ENCODE data around the gene C5AR2. TPM values are rescaled to one million over a fixed set of nuclear protein-coding genes. Genes with fewer than 3 reads are reported as not detected.
"Not testable (repeated sequence)": the region's sequence is repeated elsewhere in the genome, so short reads cannot be mapped to it uniquely, and the experiment has no call there.

C5AR2 gene
- total RNA-seq, 1 experiment from 2014 or later: 0.22 TPM

DNA sequence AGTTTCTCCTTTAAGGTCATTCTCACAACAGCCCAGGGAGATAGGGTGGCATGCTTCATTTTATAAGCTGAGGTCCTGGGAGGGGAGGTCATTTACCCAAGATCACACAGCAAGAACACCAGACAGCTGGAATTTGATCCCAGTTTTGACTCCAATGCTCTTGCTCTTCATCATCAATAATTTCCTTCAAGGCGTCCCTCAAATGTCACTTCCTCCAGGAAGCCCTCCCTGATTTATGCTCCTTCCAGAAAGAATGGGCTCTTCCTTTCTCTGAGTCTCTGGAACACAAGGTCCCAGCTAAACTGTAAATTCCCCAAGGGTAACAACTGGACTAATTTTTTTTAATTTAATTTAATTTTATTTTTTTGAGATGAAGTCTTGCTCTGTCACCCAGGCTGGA is 12.4 kb downstream of the C5AR2 start (continued):
- no peak for TF ChIP-seq SMAD3 (CRISPR knock-in tag; IDR thresholded peaks at IDR 0.05; ENCODE audit: borderline replicate concordance)

GRCh38 chr19:47346024-47346423 is 14.0 kb downstream of the C5AR2 start:
- H3K4me3 Mint-ChIP-seq; H3K9me3 Mint-ChIP-seq; CTCF ChIA-PET; H3K36me3 Mint-ChIP-seq; POLR2A ChIA-PET; DNase-seq (ENCODE audit: low spot score); H3K27ac Mint-ChIP-seq; ATAC-seq: not testable (repeated sequence)
- Mint-ChIP-seq H3K27me3 (ENCODE audit: low read depth) (peaks cover 19% of the 10 kb centered on the region), H3K4me1 (peaks cover 20% of the 10 kb centered on the region)

DNA sequence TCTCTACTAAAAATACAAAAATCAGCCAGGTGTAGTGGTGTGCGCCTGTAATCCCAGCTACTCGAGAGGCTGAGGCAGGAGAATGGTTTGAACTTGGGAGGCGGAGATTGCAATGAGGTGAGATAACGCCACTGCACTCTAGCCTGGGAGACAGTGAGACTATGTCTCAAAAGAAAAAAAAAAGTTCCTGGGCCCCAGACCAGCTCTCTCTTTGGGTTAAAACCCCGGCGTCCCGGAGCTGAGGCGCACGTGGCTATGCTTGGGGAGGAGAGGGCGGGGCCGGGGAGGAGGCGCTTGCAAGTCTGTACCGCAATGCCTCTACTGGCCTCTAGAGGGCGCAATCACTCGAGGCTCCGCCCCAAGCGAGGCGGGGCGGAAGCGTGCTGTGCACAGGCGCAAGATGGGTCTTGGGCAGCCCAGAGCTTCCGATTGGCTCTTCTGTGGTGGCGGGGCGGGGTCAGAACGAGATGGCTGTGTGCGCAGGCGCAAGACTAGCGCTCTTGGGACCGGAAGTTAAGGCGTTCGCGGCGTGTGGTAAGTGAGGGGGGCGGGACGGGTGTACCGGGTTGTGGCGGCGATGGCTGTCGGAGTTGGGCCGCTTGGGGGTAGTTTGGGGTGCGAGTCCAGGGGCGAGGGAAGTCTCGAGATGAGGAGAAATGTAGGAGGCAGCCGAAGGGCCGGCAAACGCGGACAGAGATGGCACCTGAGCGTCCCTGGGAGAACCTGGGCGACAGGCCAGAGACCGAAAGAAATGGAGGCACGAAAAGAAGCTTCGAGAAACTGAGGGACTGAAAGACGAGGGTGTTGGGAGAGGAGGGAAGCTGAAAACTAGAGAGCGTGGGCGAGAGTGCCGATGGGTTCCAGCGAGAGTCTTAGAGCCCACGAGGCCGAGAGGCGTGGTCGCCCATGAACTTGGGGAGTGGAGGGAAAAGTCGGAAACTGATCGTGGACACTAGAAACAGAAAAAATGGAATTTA is 17.1 kb downstream of the C5AR2 start, which contains the start of gene DHX34:
Gene DHX34, plus strand, starts transcription at position 497 of the 977 bp plus-strand sequence. CDS start 3,716 bp downstream, outside the sequence.
- H3K27me3 Mint-ChIP-seq (ENCODE audit: low read depth): peaks cover 14% of the 10 kb centered on the region
- H3K9me3 Mint-ChIP-seq: 0 out of 2 replicates have a peak, but pooled peaks cover 3% of the 10 kb centered on the region
- peak; percentile 97 for ATAC-seq
- peak within 1 kb of the TSS; percentile 92 for H3K4me3 Mint-ChIP-seq
- H3K4me1 Mint-ChIP-seq: peaks cover 29% of the 10 kb centered on the region
- peak within 1 kb of the TSS; percentile 86 for H3K27ac Mint-ChIP-seq
- POLR2A ChIA-PET: interaction anchor here (0.6 to 1.5 kb wide), 11 partner anchors 11 to 302 kb away, joined by 3 to 8 read pairs (median 4); partner anchors contain the start of genes CCDC9 and ZC3H4
- peak; percentile 99 for DNase-seq (ENCODE audit: low spot score)
- CTCF ChIA-PET: interaction anchor here (0.6 to 3.6 kb wide), 69 partner anchors 8 to 582 kb away, joined by 3 to 61 read pairs (median 5); partner anchors contain the start of genes C5AR1, C5AR2, CCDC9 and EHD2
- peaks cover 34% of the 10 kb centered on the region for H3K36me3 Mint-ChIP-seq
- TF ChIP-seq TEAD1 (CRISPR knock-in tag; IDR thresholded peaks at IDR 0.05) (0 out of 2 replicates have a peak, but pooled peaks have one; percentile 67), USF2 (CRISPR knock-in tag; IDR thresholded peaks at IDR 0.05) (peak; percentile 65), NR3C1 (CRISPR knock-in tag; conservative IDR thresholded peaks at IDR 0.05; ENCODE audit: low read depth) (no peak), FOXP4 (CRISPR knock-in tag; IDR thresholded peaks at IDR 0.05) (peak; percentile 70; the same call in 1 of the 2 replicates), ETV6 (CRISPR knock-in tag; IDR thresholded peaks at IDR 0.05) (0 out of 2 replicates have a peak, but pooled peaks have one; percentile 42), SP1 (CRISPR knock-in tag; conservative IDR thresholded peaks at IDR 0.05) (peak; percentile 98), E2F5 (CRISPR knock-in tag; IDR thresholded peaks at IDR 0.05) (peak; percentile 70; the same call in 1 of the 2 replicates), ZBTB43 (CRISPR knock-in tag; IDR thresholded peaks at IDR 0.05) (0 out of 2 replicates have a peak, but pooled peaks have one; percentile 35), ZNF232 (CRISPR knock-in tag; IDR thresholded peaks at IDR 0.05) (peak; percentile 81), ZNF281 (CRISPR knock-in tag; IDR thresholded peaks at IDR 0.05) (0 out of 2 replicates have a peak, but pooled peaks have one; percentile 15), MAX (CRISPR knock-in tag; IDR thresholded peaks at IDR 0.05) (peak; percentile 96)
- TF ChIP-seq, protein P1, sequence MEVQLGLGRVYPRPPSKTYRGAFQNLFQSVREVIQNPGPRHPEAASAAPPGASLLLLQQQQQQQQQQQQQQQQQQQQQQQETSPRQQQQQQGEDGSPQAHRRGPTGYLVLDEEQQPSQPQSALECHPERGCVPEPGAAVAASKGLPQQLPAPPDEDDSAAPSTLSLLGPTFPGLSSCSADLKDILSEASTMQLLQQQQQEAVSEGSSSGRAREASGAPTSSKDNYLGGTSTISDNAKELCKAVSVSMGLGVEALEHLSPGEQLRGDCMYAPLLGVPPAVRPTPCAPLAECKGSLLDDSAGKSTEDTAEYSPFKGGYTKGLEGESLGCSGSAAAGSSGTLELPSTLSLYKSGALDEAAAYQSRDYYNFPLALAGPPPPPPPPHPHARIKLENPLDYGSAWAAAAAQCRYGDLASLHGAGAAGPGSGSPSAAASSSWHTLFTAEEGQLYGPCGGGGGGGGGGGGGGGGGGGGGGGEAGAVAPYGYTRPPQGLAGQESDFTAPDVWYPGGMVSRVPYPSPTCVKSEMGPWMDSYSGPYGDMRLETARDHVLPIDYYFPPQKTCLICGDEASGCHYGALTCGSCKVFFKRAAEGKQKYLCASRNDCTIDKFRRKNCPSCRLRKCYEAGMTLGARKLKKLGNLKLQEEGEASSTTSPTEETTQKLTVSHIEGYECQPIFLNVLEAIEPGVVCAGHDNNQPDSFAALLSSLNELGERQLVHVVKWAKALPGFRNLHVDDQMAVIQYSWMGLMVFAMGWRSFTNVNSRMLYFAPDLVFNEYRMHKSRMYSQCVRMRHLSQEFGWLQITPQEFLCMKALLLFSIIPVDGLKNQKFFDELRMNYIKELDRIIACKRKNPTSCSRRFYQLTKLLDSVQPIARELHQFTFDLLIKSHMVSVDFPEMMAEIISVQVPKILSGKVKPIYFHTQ (CRISPR knock-in tag; IDR thresholded peaks at IDR 0.05): no peak
- TF ChIP-seq, protein P2, sequence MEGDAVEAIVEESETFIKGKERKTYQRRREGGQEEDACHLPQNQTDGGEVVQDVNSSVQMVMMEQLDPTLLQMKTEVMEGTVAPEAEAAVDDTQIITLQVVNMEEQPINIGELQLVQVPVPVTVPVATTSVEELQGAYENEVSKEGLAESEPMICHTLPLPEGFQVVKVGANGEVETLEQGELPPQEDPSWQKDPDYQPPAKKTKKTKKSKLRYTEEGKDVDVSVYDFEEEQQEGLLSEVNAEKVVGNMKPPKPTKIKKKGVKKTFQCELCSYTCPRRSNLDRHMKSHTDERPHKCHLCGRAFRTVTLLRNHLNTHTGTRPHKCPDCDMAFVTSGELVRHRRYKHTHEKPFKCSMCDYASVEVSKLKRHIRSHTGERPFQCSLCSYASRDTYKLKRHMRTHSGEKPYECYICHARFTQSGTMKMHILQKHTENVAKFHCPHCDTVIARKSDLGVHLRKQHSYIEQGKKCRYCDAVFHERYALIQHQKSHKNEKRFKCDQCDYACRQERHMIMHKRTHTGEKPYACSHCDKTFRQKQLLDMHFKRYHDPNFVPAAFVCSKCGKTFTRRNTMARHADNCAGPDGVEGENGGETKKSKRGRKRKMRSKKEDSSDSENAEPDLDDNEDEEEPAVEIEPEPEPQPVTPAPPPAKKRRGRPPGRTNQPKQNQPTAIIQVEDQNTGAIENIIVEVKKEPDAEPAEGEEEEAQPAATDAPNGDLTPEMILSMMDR (IDR thresholded peaks at IDR 0.05): peak; percentile 99
- TF ChIP-seq, protein P3, sequence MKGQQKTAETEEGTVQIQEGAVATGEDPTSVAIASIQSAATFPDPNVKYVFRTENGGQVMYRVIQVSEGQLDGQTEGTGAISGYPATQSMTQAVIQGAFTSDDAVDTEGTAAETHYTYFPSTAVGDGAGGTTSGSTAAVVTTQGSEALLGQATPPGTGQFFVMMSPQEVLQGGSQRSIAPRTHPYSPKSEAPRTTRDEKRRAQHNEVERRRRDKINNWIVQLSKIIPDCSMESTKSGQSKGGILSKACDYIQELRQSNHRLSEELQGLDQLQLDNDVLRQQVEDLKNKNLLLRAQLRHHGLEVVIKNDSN (CRISPR knock-in tag; IDR thresholded peaks at IDR 0.05): peak; percentile 75; the same call in 1 of the 2 replicates

All from WTC11 (cell line).